ENCODE data around the gene DST.
"Not testable (repeated sequence)": the region's sequence is repeated elsewhere in the genome, so short reads cannot be mapped to it uniquely, and the experiment has no call there.

DST gene

GRCh38 chr6:56515081-56515905, 127.4 kb downstream of the DST start:
- no peak for DNase-seq (ENCODE audit: low read depth)

- DNase-seq (ENCODE audit: low read depth) = no peak
Measured at GRCh38 chr6:56514395-56514794, 128.3 kb downstream of the DST start.

- no peak for DNase-seq (ENCODE audit: low read depth)
Measured at GRCh38 chr6:56513631-56514030, 129.1 kb downstream of the DST start.

- DNase-seq (ENCODE audit: low read depth) = no peak
Measured at GRCh38 chr6:56511591-56511990, 131.1 kb downstream of the DST start.

GRCh38 chr6:56510984-56511531, 131.6 kb downstream of the DST start:
- no peak for DNase-seq (ENCODE audit: low read depth)

- DNase-seq (ENCODE audit: low read depth) = no peak
Measured at GRCh38 chr6:56509031-56509430, 133.7 kb downstream of the DST start.

- no peak for DNase-seq (ENCODE audit: low read depth)
Measured at GRCh38 chr6:56507517-56507916, 135.2 kb downstream of the DST start.

GRCh38 chr6:56505512-56506260, 137.0 kb downstream of the DST start:
- DNase-seq (ENCODE audit: low read depth) = no peak

- no peak for DNase-seq (ENCODE audit: low read depth)
Measured at GRCh38 chr6:56501993-56502392, 140.7 kb downstream of the DST start.

- no peak for DNase-seq (ENCODE audit: low read depth)
Measured at GRCh38 chr6:56499095-56499494, 143.6 kb downstream of the DST start.

GRCh38 chr6:56497691-56498090, 145.0 kb downstream of the DST start:
- DNase-seq (ENCODE audit: low read depth) = no peak

- no peak for DNase-seq (ENCODE audit: low read depth)
Measured at GRCh38 chr6:56497240-56497639, 145.4 kb downstream of the DST start.

GRCh38 chr6:56496650-56497049, 146.0 kb downstream of the DST start:
- DNase-seq (ENCODE audit: low read depth) = not testable (repeated sequence)

- no peak for DNase-seq (ENCODE audit: low read depth)
Measured at GRCh38 chr6:56495654-56496053, 147.0 kb downstream of the DST start.

GRCh38 chr6:56491606-56492328, 150.9 kb downstream of the DST start:
- DNase-seq (ENCODE audit: low read depth) = no peak

GRCh38 chr6:56490993-56491392, 151.7 kb downstream of the DST start:
- DNase-seq (ENCODE audit: low read depth) = no peak

- no peak for DNase-seq (ENCODE audit: low read depth)
Measured at GRCh38 chr6:56489559-56489958, 153.1 kb downstream of the DST start.

GRCh38 chr6:56488281-56488680, 154.4 kb downstream of the DST start:
- no peak for DNase-seq (ENCODE audit: low read depth)

GRCh38 chr6:56486681-56487080, 156.0 kb downstream of the DST start:
- DNase-seq (ENCODE audit: low read depth) = no peak

GRCh38 chr6:56484669-56485068, 158.0 kb downstream of the DST start:
- no peak for DNase-seq (ENCODE audit: low read depth)

GRCh38 chr6:56483929-56484328, 158.8 kb downstream of the DST start:
- DNase-seq (ENCODE audit: low read depth) = no peak

GRCh38 chr6:56482525-56482924, 160.2 kb downstream of the DST start:
- DNase-seq (ENCODE audit: low read depth) = no peak
